Esophagus mucosa (tissue), 1 donor: ENCODE measurements around the gene IL7R. TPM values are rescaled to one million over a fixed set of nuclear protein-coding genes. Genes with fewer than 3 reads are reported as not detected.
"Not testable (repeated sequence)": the region's sequence is repeated elsewhere in the genome, so short reads cannot be mapped to it uniquely, and the experiment has no call there.

ENCODE experiments used
- ATAC-seq: fragments of 200-7000 bp; cut with Tn5 transposase; one replicate; pipeline ENCODE4 v1.9.1; 2020
- total RNA-seq: library from RNA; stranded (reverse); gene quantifications from one replicate; pipeline ENCODE4 v1.2.4, GENCODE V29; 2023
- donor health status: DM: yes; HTN: yes; CAD: no.

Gene IL7R
- total RNA-seq, 1 donor from 2014 or later, result 1.7 TPM

DNA sequence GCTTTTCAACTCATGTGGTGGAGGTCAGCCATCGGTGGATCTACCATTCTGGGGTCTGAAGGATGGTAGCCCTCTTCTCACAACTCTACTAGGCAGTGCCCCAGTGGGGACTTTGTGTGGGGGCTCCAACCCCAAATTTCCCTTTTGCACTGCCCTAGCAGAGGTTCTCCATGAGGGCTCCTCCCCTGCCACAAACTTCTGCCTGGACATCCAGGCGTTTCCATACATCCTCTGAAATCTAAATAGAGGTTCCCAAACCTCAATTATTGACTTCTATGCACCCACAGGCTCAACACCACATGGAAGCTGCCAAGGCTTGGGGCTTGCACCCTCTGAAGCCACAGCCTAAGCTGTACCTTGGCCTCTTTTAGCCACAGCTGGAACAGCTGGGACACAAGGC, 11.2 kb upstream of the IL7R start:
- ATAC-seq, result not testable (repeated sequence)

GRCh38 chr5:35847491-35847890, 9.2 kb upstream of the IL7R start:
- ATAC-seq, result no peak

DNA sequence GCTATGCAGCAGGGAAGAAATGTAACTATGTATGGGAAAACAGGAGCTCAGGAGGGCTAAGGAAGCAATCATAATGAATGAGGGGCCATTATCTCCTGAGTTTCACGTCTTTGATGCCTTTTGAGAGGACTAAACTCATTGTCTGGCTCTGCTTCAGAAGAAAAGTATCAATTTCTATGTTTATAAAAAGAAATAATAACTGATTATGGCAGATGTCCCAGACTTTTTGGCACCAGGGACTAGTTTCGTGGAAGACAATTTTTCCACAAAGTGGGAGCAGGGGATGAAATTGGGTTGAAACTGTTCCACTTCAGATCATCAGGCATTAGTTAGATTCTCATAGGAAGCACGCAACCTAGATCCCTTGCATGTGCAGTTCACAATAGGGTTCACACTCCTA, 8.7 kb upstream of the IL7R start:
- no peak for ATAC-seq

DNA sequence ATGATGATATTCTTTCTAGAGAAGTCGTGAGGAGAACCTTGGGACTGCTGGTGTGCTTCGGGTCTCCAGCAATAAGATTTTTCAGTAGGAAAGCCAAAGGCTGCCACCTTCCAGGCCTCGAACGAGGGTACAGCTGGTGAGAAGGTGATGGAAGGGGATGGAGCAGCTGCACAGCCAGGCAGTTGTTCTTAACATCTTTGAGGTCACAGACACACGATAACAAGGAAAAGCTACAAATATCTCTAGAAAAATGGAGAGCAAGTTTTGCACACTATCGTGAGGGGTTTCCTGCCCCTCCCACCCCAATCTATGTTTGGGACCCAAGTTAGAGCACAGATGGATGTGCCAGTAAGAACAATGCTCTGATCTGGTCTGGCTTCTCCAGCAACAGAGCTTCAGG, 6.8 kb upstream of the IL7R start:
- ATAC-seq, result no peak

- ATAC-seq, result no peak
Measured at GRCh38 chr5:35850967-35851680, 5.6 kb upstream of the IL7R start.

DNA sequence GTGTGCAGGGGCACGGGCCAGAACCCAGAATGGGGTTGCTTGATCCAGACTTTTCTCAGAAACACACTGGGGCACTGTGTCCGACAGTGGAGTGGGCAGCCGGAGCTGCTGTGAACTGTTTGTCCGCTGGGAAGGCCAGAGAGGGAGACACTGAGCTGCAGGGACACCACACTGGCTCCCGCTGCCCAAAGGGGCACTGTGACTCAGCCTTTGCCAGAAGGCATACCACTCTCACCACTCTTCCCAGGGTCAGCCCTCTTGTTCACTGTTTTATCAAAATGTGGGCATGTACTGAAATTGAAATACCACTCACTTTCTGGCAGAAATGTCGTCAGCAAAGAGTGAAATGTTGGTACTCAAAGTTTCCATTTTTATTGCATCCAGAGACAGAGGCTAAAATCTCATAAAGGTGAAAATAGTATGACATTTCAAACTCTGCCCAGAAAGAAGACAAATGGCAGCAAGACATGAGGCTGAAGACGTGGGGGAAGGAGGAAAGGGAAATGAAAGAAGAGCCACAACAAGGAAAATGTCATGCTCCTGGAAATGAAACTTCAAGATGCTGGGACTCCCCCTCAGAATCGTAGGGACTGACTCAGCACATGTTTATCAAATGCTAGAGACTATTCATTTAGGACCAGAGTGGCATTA, 4.5 kb upstream of the IL7R start:
- no peak for ATAC-seq

- no peak for ATAC-seq
Measured at GRCh38 chr5:35852773-35853172, 3.9 kb upstream of the IL7R start.

GRCh38 chr5:35853631-35854030, 3.1 kb upstream of the IL7R start:
- ATAC-seq, result no peak

DNA sequence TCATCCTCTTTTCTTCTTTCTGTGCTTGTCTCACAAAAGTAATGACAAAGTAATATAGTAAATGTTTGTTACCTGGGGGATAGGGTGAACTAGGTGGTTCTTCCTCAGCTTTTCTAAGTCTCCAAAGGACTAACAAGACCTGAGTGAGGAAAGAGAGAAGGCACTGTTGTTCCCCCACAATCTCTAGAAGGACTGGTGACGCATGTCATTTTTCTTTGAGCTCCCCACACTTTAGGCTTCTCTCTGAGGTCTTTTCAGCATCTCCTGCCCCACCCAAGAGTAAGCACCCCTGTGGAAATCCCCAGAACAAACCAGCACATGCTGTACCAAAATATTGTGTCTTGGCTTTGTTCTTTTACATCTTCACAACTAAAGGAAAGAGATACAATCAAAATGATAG, 2.4 kb upstream of the IL7R start:
- ATAC-seq, result peak; percentile 36

- ATAC-seq, result no peak
Measured at GRCh38 chr5:35855187-35855586, 1.5 kb upstream of the IL7R start.

- not testable (repeated sequence) for ATAC-seq
Measured at GRCh38 chr5:35856186-35856764, 416 bp upstream of the IL7R start.

GRCh38 chr5:35857606-35858205, 1.0 kb downstream of the IL7R start:
- ATAC-seq, result peak; percentile 58

DNA sequence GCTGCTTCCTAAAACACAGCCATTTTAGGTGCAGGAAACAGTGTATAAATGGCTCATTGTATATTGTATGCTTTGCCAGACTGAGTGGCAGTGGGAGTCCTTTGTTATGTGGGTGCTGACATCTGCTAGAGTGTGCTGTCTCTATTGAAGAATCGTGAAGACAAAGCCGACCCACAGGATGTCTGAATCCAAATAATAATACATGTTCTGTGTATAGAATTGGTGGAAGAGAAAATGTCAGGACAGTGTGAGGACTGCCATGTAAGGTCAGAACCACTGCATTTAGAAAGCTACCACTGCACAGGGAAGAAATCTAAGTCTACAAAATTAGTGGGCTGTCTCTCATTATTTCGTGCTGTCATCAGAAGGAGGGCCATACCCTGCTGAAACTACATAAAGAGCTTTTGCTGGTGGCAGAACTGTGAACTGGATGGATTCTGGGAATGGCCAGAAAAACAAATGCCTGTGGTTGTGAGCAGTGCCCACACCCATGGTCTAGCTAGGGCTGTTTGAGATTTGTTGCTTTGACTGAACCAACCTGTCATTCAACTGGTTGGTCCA, 2.5 kb downstream of the IL7R start:
- no peak for ATAC-seq

- no peak for ATAC-seq
Measured at GRCh38 chr5:35860686-35861085, 4.0 kb downstream of the IL7R start.

GRCh38 chr5:35861718-35862117, 5.0 kb downstream of the IL7R start:
- no peak for ATAC-seq

GRCh38 chr5:35862126-35862525, 5.4 kb downstream of the IL7R start:
- no peak for ATAC-seq

DNA sequence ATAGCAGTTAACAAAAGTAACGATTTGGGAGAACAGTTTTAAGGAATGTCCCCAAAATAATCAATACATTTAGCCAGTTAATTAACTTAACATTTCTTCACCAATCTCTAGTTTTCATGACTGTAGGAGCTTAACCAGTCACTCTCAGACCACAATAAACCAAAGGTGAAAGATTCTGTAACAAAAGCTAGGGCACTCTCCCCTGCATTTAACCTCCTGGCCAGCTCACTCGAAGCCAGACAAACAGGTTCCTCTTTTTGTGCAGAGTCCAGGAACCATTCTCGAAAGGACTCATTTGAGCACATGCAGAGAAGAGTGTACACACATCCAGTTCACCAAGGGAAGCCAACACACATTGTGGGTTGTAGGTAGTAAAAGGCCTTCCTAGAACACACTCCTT, 6.5 kb downstream of the IL7R start:
- peak; percentile 84 for ATAC-seq

DNA sequence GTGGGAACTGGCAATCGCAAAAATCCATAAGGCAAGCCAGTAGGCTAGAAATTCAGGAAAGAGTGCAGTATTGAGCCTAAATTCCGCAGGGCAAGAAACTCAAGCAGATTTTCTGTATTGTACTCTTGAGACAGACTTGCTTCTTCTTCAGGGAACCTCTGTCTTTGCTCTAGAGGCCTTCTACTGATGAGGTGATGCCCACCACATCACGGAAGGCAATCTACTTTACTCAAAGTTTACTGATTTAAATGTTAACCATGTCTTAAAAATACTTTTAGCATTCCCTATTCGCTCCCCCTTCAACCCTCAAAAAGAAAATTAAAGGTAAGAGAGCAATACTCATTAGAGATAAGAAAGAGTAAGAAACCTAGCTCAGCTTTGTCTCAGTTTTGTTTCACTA, 11.3 kb downstream of the IL7R start:
- no peak for ATAC-seq

DNA sequence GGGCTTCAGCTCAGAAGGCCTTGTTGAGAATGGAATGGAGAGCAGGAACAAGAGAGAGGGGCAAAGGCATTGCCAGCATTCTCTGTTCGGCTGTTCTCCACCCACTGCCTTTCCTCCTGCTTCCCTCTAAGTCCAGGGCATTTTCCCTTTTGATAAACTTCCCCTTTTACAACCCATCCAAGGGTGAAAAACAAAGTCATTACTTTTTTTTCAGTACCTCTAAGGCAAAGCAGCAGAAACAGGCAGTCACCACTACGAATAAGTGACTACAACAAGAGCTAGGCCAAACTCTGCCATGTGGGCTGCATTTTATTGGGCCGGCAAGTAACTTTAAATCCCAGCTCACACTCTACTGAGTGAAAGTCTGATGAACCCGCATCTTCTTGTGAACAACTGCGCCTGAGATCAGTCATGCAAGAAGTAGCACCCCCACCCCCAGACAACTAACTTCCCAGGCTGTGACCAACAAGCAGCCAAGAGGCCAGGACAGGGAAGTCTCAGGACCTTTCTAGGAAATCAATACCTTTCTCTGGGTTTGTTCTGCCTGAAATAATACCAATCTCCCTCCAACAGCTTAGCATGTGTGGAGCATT, 13.1 kb downstream of the IL7R start:
- no peak for ATAC-seq

- no peak for ATAC-seq
Measured at GRCh38 chr5:35870605-35871004, 13.9 kb downstream of the IL7R start.

GRCh38 chr5:35876454-35876853, 19.8 kb downstream of the IL7R start:
- no peak for ATAC-seq

DNA sequence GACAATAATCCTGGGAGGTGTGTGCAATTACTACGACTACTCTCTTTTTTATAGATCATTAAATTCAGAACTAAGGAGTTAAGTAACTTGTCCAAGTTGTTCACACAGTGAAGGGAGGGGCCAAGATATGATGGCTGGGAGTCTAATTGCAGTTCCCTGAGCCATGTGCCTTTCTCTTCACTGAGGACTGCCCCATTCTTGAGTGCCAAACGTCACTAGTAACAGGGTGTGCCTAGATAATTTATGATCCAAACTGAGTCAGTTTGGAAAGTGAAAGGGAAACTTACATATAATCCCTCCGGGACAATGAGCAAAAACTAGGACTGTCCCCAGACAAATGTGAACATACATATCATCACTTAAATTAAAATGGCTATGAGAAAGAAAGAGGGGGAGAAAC, 20.2 kb downstream of the IL7R start:
- peak; percentile 92 for ATAC-seq

- no peak for ATAC-seq
Measured at GRCh38 chr5:35877655-35878054, 21.0 kb downstream of the IL7R start.
